Stimulated activated CD4-positive, alpha-beta T cell treated with anti-CD3 and anti-CD28 coated beads, Interleukin-2, amount 100 ng/mL, for 24 hours (primary cell): ENCODE results near the gene SLC16A1.
"Not testable (repeated sequence)": the region's sequence is repeated elsewhere in the genome, so short reads cannot be mapped to it uniquely, and the experiment has no call there.

Source experiments
- DNase-seq, 2 donors: peaks; one replicate each; pipeline ENCODE4 v3.0.0-alpha.2; 2020

Gene SLC16A1

GRCh38 chr1:112955773-112956543, at the start of gene SLC16A1:
Gene SLC16A1, minus strand, starts transcription at chr1:112956196. Its CDS starts 26,888 bp downstream, at chr1:112929308.
- peak; percentile 91 to 93 for DNase-seq

GRCh38 chr1:113003751-113004690, 48.0 kb upstream of the SLC16A1 start:
- DNase-seq, result no peak

- no peak for DNase-seq
These were observed 46.3 kb upstream of the SLC16A1 start for GRCh38 chr1:113002297-113002696.

- no peak for DNase-seq
These were observed 42.7 kb upstream of the SLC16A1 start for GRCh38 chr1:112998592-112999235.

- DNase-seq, result no peak
These were observed 41.8 kb upstream of the SLC16A1 start for GRCh38 chr1:112997781-112998180.

- DNase-seq, result no peak
These were observed 39.9 kb upstream of the SLC16A1 start for GRCh38 chr1:112995890-112996289.

- DNase-seq, result not testable (repeated sequence)
These were observed 39.0 kb upstream of the SLC16A1 start for GRCh38 chr1:112995021-112995420.

- no peak for DNase-seq
These were observed 36.8 kb upstream of the SLC16A1 start for GRCh38 chr1:112992780-112993179.

GRCh38 chr1:112991402-112992120, 35.6 kb upstream of the SLC16A1 start:
- no peak for DNase-seq

GRCh38 chr1:112990271-112990670, 34.3 kb upstream of the SLC16A1 start:
- DNase-seq, result no peak

GRCh38 chr1:112988367-112988766, 32.4 kb upstream of the SLC16A1 start:
- DNase-seq, result no peak

- DNase-seq, result no peak
These were observed 29.1 kb upstream of the SLC16A1 start for GRCh38 chr1:112985123-112985522.

GRCh38 chr1:112983537-112984131, 27.6 kb upstream of the SLC16A1 start:
- DNase-seq, result no peak

GRCh38 chr1:112982853-112983536, 27.0 kb upstream of the SLC16A1 start:
- DNase-seq, result no peak

- DNase-seq, result no peak
These were observed 26.3 kb upstream of the SLC16A1 start for GRCh38 chr1:112982328-112982727.

GRCh38 chr1:112981834-112982233, 25.8 kb upstream of the SLC16A1 start:
- DNase-seq, result not testable (repeated sequence)

GRCh38 chr1:112981426-112981825, 25.4 kb upstream of the SLC16A1 start:
- no peak for DNase-seq

GRCh38 chr1:112975336-112975735, 19.3 kb upstream of the SLC16A1 start:
- no peak for DNase-seq

GRCh38 chr1:112974646-112975045, 18.6 kb upstream of the SLC16A1 start:
- DNase-seq, result no peak

GRCh38 chr1:112973788-112974187, 17.8 kb upstream of the SLC16A1 start:
- no peak for DNase-seq

- DNase-seq, result no peak
These were observed 15.0 kb upstream of the SLC16A1 start for GRCh38 chr1:112971006-112971405.

GRCh38 chr1:112964347-112964746, 8.4 kb upstream of the SLC16A1 start:
- DNase-seq, result no peak
